Measurements from ENCODE around the gene NPAS4.
"Not testable (repeated sequence)": the region's sequence is repeated elsewhere in the genome, so short reads cannot be mapped to it uniquely, and the experiment has no call there.

DNA sequence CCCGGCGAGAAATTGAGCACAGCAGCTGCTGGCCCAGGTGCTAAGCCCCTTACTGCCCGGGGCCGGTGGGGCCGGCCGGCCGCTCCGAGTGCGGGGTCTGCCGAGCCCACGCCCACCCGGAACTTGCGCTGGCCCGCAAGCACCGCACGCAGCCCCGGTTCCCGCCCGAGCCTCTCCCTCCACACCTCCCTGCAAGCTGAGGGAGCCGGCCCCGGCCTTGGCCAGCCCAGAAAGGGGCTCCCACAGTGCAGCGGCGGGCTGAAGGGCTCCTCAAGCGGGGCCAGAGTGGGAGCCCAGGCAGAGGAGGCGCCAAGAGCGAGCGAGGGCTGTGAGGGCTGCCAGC lies 20.1 kb downstream of the NPAS4 start:
- TF ChIP-seq POLR2A, POLR2AphosphoS5, EP300 (IDR thresholded peaks at IDR 0.05): not testable (repeated sequence)
- TF ChIP-seq, protein P1, sequence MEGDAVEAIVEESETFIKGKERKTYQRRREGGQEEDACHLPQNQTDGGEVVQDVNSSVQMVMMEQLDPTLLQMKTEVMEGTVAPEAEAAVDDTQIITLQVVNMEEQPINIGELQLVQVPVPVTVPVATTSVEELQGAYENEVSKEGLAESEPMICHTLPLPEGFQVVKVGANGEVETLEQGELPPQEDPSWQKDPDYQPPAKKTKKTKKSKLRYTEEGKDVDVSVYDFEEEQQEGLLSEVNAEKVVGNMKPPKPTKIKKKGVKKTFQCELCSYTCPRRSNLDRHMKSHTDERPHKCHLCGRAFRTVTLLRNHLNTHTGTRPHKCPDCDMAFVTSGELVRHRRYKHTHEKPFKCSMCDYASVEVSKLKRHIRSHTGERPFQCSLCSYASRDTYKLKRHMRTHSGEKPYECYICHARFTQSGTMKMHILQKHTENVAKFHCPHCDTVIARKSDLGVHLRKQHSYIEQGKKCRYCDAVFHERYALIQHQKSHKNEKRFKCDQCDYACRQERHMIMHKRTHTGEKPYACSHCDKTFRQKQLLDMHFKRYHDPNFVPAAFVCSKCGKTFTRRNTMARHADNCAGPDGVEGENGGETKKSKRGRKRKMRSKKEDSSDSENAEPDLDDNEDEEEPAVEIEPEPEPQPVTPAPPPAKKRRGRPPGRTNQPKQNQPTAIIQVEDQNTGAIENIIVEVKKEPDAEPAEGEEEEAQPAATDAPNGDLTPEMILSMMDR (IDR thresholded peaks at IDR 0.05) = not testable (repeated sequence)
